GM12864 (cell line): ENCODE results near the gene SLC22A3.

Experiments used
- DNase-seq: peaks from one replicate; pipeline ENCODE4 v3.0.0-alpha.2; 2011; ENCODE audit warnings: low read depth
- H3K4me3 ChIP-seq: 2 replicates; pipeline ENCODE4 v1.5.1; 2011; ENCODE audit warnings: mild to moderate bottlenecking, low read depth, low read length, control low read depth
- CTCF ChIP-seq: IDR thresholded peaks from 2 replicates; pipeline ENCODE4 v1.5.1; 2011; ENCODE audit warnings: low read depth, mild to moderate bottlenecking, moderate library complexity, low read length, control low read depth, inconsistent platforms; ENCODE audit errors: missing control alignments

Gene SLC22A3

GRCh38 chr6:160305926-160306713, 42.1 kb upstream of the SLC22A3 start:
- DNase-seq: no peak
- TF ChIP-seq CTCF: no peak
- no peak overlapping the region for H3K4me3 ChIP-seq

DNA sequence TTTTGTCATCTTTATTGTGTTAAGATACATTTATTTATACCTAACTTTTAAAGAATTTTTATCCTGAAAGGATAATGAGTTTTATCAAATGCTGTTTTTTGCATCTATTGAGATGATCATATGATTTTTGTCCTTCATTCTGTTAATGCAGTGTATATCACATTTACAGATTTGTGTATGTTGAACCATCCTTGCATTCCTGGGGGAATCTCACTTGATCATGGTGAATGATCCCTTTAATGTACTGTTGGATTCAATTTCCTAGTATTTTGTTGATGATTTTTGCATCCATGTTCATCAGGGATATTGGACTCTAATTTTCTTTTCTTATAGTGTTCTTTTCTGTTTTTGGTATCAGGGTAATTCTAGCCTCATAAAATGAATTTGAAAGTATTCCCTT, 38.5 kb upstream of the SLC22A3 start:
- no peak for TF ChIP-seq CTCF
- no peak for DNase-seq
- no peak overlapping the region for H3K4me3 ChIP-seq

GRCh38 chr6:160312900-160313299, 35.3 kb upstream of the SLC22A3 start:
- DNase-seq: no peak
- TF ChIP-seq CTCF: no peak

GRCh38 chr6:160315310-160315709, 32.9 kb upstream of the SLC22A3 start:
- DNase-seq: no peak
- H3K4me3 ChIP-seq: no peak overlapping the region
- TF ChIP-seq CTCF: no peak

More at GRCh38 chr6:160312900-160313299, 35.3 kb upstream of the SLC22A3 start:
- no peak overlapping the region for H3K4me3 ChIP-seq

DNA sequence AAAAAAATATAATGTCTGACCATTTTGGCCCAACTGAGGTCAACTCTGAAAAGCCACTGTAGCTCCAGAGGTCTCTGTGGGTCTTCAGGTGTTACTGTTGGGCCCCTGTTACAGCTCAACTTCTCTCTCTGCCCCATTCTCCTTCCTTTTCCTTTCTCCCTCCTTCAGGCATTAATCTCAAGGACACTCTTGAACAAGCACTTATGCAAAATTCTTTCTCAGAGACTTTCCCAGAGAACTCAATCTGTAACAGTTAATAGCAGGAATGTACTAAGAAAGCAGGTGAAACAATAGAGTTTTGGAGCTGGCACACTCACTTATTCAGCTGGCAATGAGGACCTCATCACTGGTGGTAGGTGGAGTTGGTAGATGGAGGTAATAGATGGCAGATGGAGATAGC, 31.9 kb upstream of the SLC22A3 start:
- no peak for TF ChIP-seq CTCF
- DNase-seq: no peak
- H3K4me3 ChIP-seq: no peak overlapping the region

DNA sequence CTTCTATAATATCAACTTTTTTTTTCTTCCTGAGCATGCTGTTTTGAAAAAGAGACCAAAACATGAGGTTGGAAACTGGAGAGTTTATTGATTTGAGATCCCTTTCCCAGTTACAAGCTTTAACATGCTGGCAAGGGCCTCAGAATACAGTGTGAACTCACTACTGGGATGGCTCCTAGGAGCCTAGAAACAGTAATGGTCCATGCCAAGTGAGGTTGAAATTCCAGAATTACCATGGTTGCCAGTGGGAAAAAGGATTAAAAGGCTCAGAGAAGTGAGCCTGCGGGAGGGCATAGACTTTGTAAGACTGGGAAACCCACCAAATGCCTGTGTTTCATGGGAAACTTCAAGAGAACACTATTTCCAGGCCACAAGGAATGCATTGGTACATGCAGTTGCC, 28.9 kb upstream of the SLC22A3 start:
- no peak overlapping the region for H3K4me3 ChIP-seq
- DNase-seq: no peak
- no peak for TF ChIP-seq CTCF
